ENCODE results near the gene FAM184A.

DNA sequence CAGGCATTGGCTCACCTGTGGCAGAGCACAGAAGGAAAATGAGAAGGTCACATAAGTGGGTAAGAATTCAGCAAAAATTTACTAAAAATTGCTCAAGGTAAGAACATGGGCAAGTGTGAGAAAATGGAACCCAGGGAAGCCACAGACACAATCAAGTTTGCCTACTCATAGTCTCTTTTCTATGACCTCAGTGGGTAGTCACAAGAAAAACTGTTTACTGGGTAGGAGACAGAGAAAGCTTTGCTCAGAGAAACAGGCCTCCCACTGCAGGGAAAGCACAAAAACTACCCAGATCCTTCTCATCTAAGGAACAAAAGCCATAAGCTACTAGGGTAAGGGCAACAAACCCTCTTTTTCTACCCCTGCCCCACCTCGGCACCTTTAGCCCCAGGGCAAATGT, 35.2 kb downstream of the FAM184A start:
- TF ChIP-seq POLR2A (IDR thresholded peaks at IDR 0.05), result no peak
- TF ChIP-seq, protein P1, sequence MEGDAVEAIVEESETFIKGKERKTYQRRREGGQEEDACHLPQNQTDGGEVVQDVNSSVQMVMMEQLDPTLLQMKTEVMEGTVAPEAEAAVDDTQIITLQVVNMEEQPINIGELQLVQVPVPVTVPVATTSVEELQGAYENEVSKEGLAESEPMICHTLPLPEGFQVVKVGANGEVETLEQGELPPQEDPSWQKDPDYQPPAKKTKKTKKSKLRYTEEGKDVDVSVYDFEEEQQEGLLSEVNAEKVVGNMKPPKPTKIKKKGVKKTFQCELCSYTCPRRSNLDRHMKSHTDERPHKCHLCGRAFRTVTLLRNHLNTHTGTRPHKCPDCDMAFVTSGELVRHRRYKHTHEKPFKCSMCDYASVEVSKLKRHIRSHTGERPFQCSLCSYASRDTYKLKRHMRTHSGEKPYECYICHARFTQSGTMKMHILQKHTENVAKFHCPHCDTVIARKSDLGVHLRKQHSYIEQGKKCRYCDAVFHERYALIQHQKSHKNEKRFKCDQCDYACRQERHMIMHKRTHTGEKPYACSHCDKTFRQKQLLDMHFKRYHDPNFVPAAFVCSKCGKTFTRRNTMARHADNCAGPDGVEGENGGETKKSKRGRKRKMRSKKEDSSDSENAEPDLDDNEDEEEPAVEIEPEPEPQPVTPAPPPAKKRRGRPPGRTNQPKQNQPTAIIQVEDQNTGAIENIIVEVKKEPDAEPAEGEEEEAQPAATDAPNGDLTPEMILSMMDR (IDR thresholded peaks at IDR 0.05), result no peak
